ENCODE measurements around the gene AMOTL1.

Gene AMOTL1

GRCh38 chr11:94923004-94923334, 154.8 kb downstream of the AMOTL1 start:
- TF ChIP-seq SUZ12 (IDR thresholded peaks at IDR 0.05; ENCODE audit: extremely low read depth, insufficient read depth, insufficient read length) (no peak), ZNF274 (IDR thresholded peaks at IDR 0.05; ENCODE audit: low read depth, low read length) (no peak), YY1 (IDR thresholded peaks at IDR 0.05; ENCODE audit: insufficient read depth, insufficient read length) (no peak)
- Histone ChIP-seq H3K4me3 (ENCODE audit: insufficient read length, low read depth) (no peak overlapping the region), H3K27me3 (ENCODE audit: insufficient read depth, insufficient read length) (no peaks in the 10 kb centered on the region), H3K9me3 (ENCODE audit: insufficient read depth, low read length) (no peaks in the 10 kb centered on the region), H3K36me3 (ENCODE audit: insufficient read depth, insufficient read length, low read length) (no peaks in the 10 kb centered on the region), H3K4me1 (ENCODE audit: insufficient read depth, insufficient read length) (peaks cover 2% of the 10 kb centered on the region), H3K9ac (ENCODE audit: insufficient read length, low read depth) (no peak overlapping the region)
- DNase-seq (ENCODE audit: low read depth, low spot score): no peak

- Histone ChIP-seq H3K9ac (ENCODE audit: insufficient read length, low read depth) (no peak overlapping the region), H3K36me3 (ENCODE audit: insufficient read depth, insufficient read length, low read length) (no peaks in the 10 kb centered on the region), H3K27me3 (ENCODE audit: insufficient read depth, insufficient read length) (no peaks in the 10 kb centered on the region), H3K4me3 (ENCODE audit: insufficient read length, low read depth) (no peak overlapping the region), H3K4me1 (ENCODE audit: insufficient read depth, insufficient read length) (peaks cover 2% of the 10 kb centered on the region), H3K9me3 (ENCODE audit: insufficient read depth, low read length) (no peaks in the 10 kb centered on the region)
- no peak for DNase-seq (ENCODE audit: low read depth, low spot score)
- TF ChIP-seq YY1 (IDR thresholded peaks at IDR 0.05; ENCODE audit: insufficient read depth, insufficient read length) (no peak), ZNF274 (IDR thresholded peaks at IDR 0.05; ENCODE audit: low read depth, low read length) (no peak), SUZ12 (IDR thresholded peaks at IDR 0.05; ENCODE audit: extremely low read depth, insufficient read depth, insufficient read length) (no peak)
These were observed 156.0 kb downstream of the AMOTL1 start for GRCh38 chr11:94924171-94924572.

- H3K9me3 ChIP-seq (ENCODE audit: insufficient read depth, low read length): no peaks in the 10 kb centered on the region
- no peak for DNase-seq (ENCODE audit: low read depth, low spot score)
- H3K9ac ChIP-seq (ENCODE audit: insufficient read length, low read depth): no peak overlapping the region
- H3K4me1 ChIP-seq (ENCODE audit: insufficient read depth, insufficient read length): peaks cover 2% of the 10 kb centered on the region
- H3K4me3 ChIP-seq (ENCODE audit: insufficient read length, low read depth): no peak overlapping the region
- no peaks in the 10 kb centered on the region for H3K36me3 ChIP-seq (ENCODE audit: insufficient read depth, insufficient read length, low read length)
- TF ChIP-seq ZNF274 (IDR thresholded peaks at IDR 0.05; ENCODE audit: low read depth, low read length) (no peak), SUZ12 (IDR thresholded peaks at IDR 0.05; ENCODE audit: extremely low read depth, insufficient read depth, insufficient read length) (no peak), YY1 (IDR thresholded peaks at IDR 0.05; ENCODE audit: insufficient read depth, insufficient read length) (no peak)
- H3K27me3 ChIP-seq (ENCODE audit: insufficient read depth, insufficient read length): no peaks in the 10 kb centered on the region
These were observed 156.5 kb downstream of the AMOTL1 start for GRCh38 chr11:94924612-94925011.

- TF ChIP-seq SUZ12 (IDR thresholded peaks at IDR 0.05; ENCODE audit: extremely low read depth, insufficient read depth, insufficient read length) (no peak), ZNF274 (IDR thresholded peaks at IDR 0.05; ENCODE audit: low read depth, low read length) (no peak), YY1 (IDR thresholded peaks at IDR 0.05; ENCODE audit: insufficient read depth, insufficient read length) (no peak)
- Histone ChIP-seq H3K9me3 (ENCODE audit: insufficient read depth, low read length) (no peaks in the 10 kb centered on the region), H3K4me3 (ENCODE audit: insufficient read length, low read depth) (no peak overlapping the region), H3K4me1 (ENCODE audit: insufficient read depth, insufficient read length) (peaks cover 2% of the 10 kb centered on the region), H3K27me3 (ENCODE audit: insufficient read depth, insufficient read length) (no peaks in the 10 kb centered on the region), H3K9ac (ENCODE audit: insufficient read length, low read depth) (no peak overlapping the region), H3K36me3 (ENCODE audit: insufficient read depth, insufficient read length, low read length) (no peaks in the 10 kb centered on the region)
- no peak for DNase-seq (ENCODE audit: low read depth, low spot score)
These were observed 157.5 kb downstream of the AMOTL1 start for GRCh38 chr11:94925422-94926270.

- Histone ChIP-seq H3K4me3 (ENCODE audit: insufficient read length, low read depth) (no peak overlapping the region), H3K4me1 (ENCODE audit: insufficient read depth, insufficient read length) (peaks cover 2% of the 10 kb centered on the region), H3K9me3 (ENCODE audit: insufficient read depth, low read length) (no peaks in the 10 kb centered on the region), H3K9ac (ENCODE audit: insufficient read length, low read depth) (no peak overlapping the region), H3K27me3 (ENCODE audit: insufficient read depth, insufficient read length) (no peaks in the 10 kb centered on the region), H3K36me3 (ENCODE audit: insufficient read depth, insufficient read length, low read length) (no peaks in the 10 kb centered on the region)
- no peak for DNase-seq (ENCODE audit: low read depth, low spot score)
- TF ChIP-seq ZNF274 (IDR thresholded peaks at IDR 0.05; ENCODE audit: low read depth, low read length) (peak; percentile 37; the same call in 1 of the 2 replicates), SUZ12 (IDR thresholded peaks at IDR 0.05; ENCODE audit: extremely low read depth, insufficient read depth, insufficient read length) (no peak), YY1 (IDR thresholded peaks at IDR 0.05; ENCODE audit: insufficient read depth, insufficient read length) (no peak)
These were observed 158.1 kb downstream of the AMOTL1 start for GRCh38 chr11:94926271-94926625.
